ENCODE results near the gene GRSF1.

- TF ChIP-seq CTCF (IDR thresholded peaks at IDR 0.05; ENCODE audit: insufficient read depth, low read depth, low read length) (no peak), EZH2 (IDR thresholded peaks at IDR 0.05; ENCODE audit: insufficient read depth, low read length) (no peak)
These were observed 4.5 kb upstream of the GRSF1 start for GRCh38 chr4:70844180-70844579.
